ENCODE data around the gene AKT1. TPM values are rescaled to one million over a fixed set of nuclear protein-coding genes. Genes with fewer than 3 reads are reported as not detected.
"Not testable (repeated sequence)": the region's sequence is repeated elsewhere in the genome, so short reads cannot be mapped to it uniquely, and the experiment has no call there.

Gene AKT1
- polyA plus RNA-seq, 1 experiment, result 104 TPM

- Histone ChIP-seq H3K4me3 (ENCODE audit: low read depth, low read length) (peak within 1 kb of the TSS; percentile 94), H3K9me3 (ENCODE audit: control insufficient read depth, insufficient read depth, low read length) (peaks cover 9% of the 10 kb centered on the region; the same call in 1 of the 2 replicates), H3K27ac (ENCODE audit: low read depth, low read length) (peak within 1 kb of the TSS; percentile 52), H3K27me3 (ENCODE audit: control insufficient read depth, insufficient read depth, low read length) (no peaks in the 10 kb centered on the region)
- DNase-seq (ENCODE audit: low read depth, low spot score), result peak; percentile 98
- CTCF ChIA-PET, result interaction anchor here (1.2 to 6.5 kb wide), 4 partner anchors 15 to 74 kb away, joined by 5 to 39 read pairs (median 19); partner anchors contain the start of gene ADSS1
- TF ChIP-seq, protein P1, sequence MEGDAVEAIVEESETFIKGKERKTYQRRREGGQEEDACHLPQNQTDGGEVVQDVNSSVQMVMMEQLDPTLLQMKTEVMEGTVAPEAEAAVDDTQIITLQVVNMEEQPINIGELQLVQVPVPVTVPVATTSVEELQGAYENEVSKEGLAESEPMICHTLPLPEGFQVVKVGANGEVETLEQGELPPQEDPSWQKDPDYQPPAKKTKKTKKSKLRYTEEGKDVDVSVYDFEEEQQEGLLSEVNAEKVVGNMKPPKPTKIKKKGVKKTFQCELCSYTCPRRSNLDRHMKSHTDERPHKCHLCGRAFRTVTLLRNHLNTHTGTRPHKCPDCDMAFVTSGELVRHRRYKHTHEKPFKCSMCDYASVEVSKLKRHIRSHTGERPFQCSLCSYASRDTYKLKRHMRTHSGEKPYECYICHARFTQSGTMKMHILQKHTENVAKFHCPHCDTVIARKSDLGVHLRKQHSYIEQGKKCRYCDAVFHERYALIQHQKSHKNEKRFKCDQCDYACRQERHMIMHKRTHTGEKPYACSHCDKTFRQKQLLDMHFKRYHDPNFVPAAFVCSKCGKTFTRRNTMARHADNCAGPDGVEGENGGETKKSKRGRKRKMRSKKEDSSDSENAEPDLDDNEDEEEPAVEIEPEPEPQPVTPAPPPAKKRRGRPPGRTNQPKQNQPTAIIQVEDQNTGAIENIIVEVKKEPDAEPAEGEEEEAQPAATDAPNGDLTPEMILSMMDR (IDR thresholded peaks at IDR 0.05; ENCODE audit: low read depth, low read length), result no peak
- POLR2A ChIA-PET, result interaction anchor here (0.6 to 2.1 kb wide), 14 partner anchors 10 to 541 kb away, joined by 3 to 16 read pairs (median 4); partner anchors contain the start of genes ADSS1, CLBA1 and ZBTB42
These were observed 42.6 kb downstream of the AKT1 start, which contains the start of gene SIVA1 for GRCh38 chr14:104752735-104753527. TSS of gene SIVA1 (plus strand) at chr14:104753147. CDS start at chr14:104753202, 55 bp downstream.

DNA sequence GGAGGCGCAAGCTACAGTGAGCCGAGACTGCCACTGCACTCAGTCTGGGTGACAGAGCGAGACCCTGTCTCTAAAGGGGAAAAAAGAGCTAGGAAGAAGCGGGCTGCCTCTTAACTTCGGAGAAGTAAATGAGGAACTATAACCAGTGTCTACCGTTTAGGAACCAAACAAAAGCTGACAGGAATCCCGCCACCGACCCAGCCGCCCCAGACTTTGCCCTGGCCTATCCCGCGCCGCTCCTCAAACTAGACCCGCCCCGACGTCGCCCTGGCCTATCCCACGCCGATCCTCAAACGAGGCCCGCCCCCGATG is 43.2 kb downstream of the AKT1 start:
- ChIA-PET POLR2A (interaction anchor here (0.6 to 2.1 kb wide), 11 partner anchors 9 to 233 kb away, joined by 3 to 16 read pairs (median 5); partner anchors contain the start of genes ADSS1, CLBA1 and ZBTB42), CTCF (interaction anchor here (3.4 to 6.5 kb wide), 3 partner anchors 15 to 74 kb away, joined by 11 to 39 read pairs (median 27); partner anchors contain the start of gene ADSS1)
- Histone ChIP-seq H3K27ac (ENCODE audit: low read depth, low read length) (peak overlapping the region; percentile 52), H3K27me3 (ENCODE audit: control insufficient read depth, insufficient read depth, low read length) (no peaks in the 10 kb centered on the region), H3K9me3 (ENCODE audit: control insufficient read depth, insufficient read depth, low read length) (peaks cover 9% of the 10 kb centered on the region; the same call in 1 of the 2 replicates), H3K4me3 (ENCODE audit: low read depth, low read length) (peak overlapping the region; percentile 60)
- DNase-seq (ENCODE audit: low read depth, low spot score), result no peak
- TF ChIP-seq, protein P1 (IDR thresholded peaks at IDR 0.05; ENCODE audit: low read depth, low read length), result no peak

GRCh38 chr14:104751539-104752422 is 43.8 kb downstream of the AKT1 start:
- Histone ChIP-seq H3K9me3 (ENCODE audit: control insufficient read depth, insufficient read depth, low read length) (peaks cover 9% of the 10 kb centered on the region; the same call in 1 of the 2 replicates), H3K27ac (ENCODE audit: low read depth, low read length) (peak overlapping the region; percentile 52), H3K27me3 (ENCODE audit: control insufficient read depth, insufficient read depth, low read length) (no peaks in the 10 kb centered on the region), H3K4me3 (ENCODE audit: low read depth, low read length) (peak overlapping the region; percentile 60)
- TF ChIP-seq, protein P1 (IDR thresholded peaks at IDR 0.05; ENCODE audit: low read depth, low read length), result no peak
- ChIA-PET CTCF (interaction anchor here (0.6 to 6.5 kb wide), 4 partner anchors 16 to 75 kb away, joined by 3 to 39 read pairs (median 19); partner anchors contain the start of gene ADSS1), POLR2A (interaction anchor here (0.6 to 2.1 kb wide), 9 partner anchors 9 to 234 kb away, joined by 3 to 16 read pairs (median 4); partner anchors contain the start of genes ADSS1, CLBA1 and ZBTB42)
- no peak for DNase-seq (ENCODE audit: low read depth, low spot score)

- DNase-seq (ENCODE audit: low read depth, low spot score); H3K27ac ChIP-seq (ENCODE audit: low read depth, low read length); H3K4me3 ChIP-seq (ENCODE audit: low read depth, low read length); H3K9me3 ChIP-seq (ENCODE audit: control insufficient read depth, insufficient read depth, low read length); H3K27me3 ChIP-seq (ENCODE audit: control insufficient read depth, insufficient read depth, low read length); POLR2A ChIA-PET: not testable (repeated sequence)
- CTCF ChIA-PET, result interaction anchor here (1.0 to 6.5 kb wide), 3 partner anchors 17 to 27 kb away, joined by 3 to 39 read pairs (median 11); partner anchors contain the start of gene ADSS1
These were observed 44.8 kb downstream of the AKT1 start for GRCh38 chr14:104750753-104751057.
